SU-DHL-6 (cell line): ENCODE results near the gene RALB.

Experiments
- H2AFZ ChIP-seq: fragments of 200-600 bp; sonication (generic); 2 replicates; pipeline ENCODE4 v1.6.1; 2014; ENCODE audit warnings: low read depth, mild to moderate bottlenecking, moderate library complexity, mixed read lengths, antibody characterized with exemption, low read length; ENCODE audit not compliant: severe bottlenecking
- H3F3A ChIP-seq: fragments of 200-600 bp; shearing (Covaris generic); 2 replicates; pipeline ENCODE4 v1.6.0; 2016; ENCODE audit warnings: antibody characterized with exemption, mild to moderate bottlenecking; ENCODE audit not compliant: insufficient read depth
- H3K27ac ChIP-seq: fragments of 200-600 bp; sonication (generic); 2 replicates; pipeline ENCODE4 v1.5.1; 2016; ENCODE audit warnings: low read depth, mild to moderate bottlenecking, low read length, moderate library complexity, mixed read lengths
- H3K27me3 ChIP-seq: fragments of 200-600 bp; sonication (generic), shearing (Covaris generic); 2 replicates; pipeline ENCODE4 v1.6.0; 2014; ENCODE audit warnings: mild to moderate bottlenecking, low read length
- H3K36me3 ChIP-seq: fragments of 200-600 bp; sonication (generic); 2 replicates; pipeline ENCODE4 v1.6.1; 2014; ENCODE audit warnings: mild to moderate bottlenecking, low read length, mixed read lengths
- H3K4me2 ChIP-seq: fragments of 300-600, 200-600 bp; shearing (Covaris generic), sonication (generic); 2 replicates; pipeline ENCODE4 v1.6.0; 2014; ENCODE audit warnings: low read length, low read depth, mild to moderate bottlenecking; ENCODE audit not compliant: poor library complexity, severe bottlenecking
- H3K4me3 ChIP-seq: fragments of 200-600 bp; sonication (generic); 2 replicates; pipeline ENCODE4 v1.5.1; 2014; ENCODE audit warnings: antibody characterized with exemption, low read length, mild to moderate bottlenecking, mixed read lengths; ENCODE audit not compliant: insufficient read depth, poor library complexity, severe bottlenecking
- H3K79me2 ChIP-seq: fragments of 200-600 bp; sonication (generic); 2 replicates; pipeline ENCODE4 v1.6.1; 2014; ENCODE audit warnings: mild to moderate bottlenecking, low read length, moderate library complexity; ENCODE audit not compliant: insufficient read depth
- H3K9ac ChIP-seq: fragments of 200-600 bp; sonication (generic); 2 replicates; pipeline ENCODE4 v1.7.0; 2014; ENCODE audit warnings: mild to moderate bottlenecking, low read length
- H3K9me2 ChIP-seq: fragments of 200-600 bp; sonication (generic); replicated peaks from 2 replicates; pipeline ENCODE4 v1.6.1; 2014; ENCODE audit warnings: low read length; ENCODE audit not compliant: insufficient read depth
- H3K9me3 ChIP-seq: fragments of 200-600 bp; sonication (generic); 2 replicates; pipeline ENCODE4 v1.6.1; 2014; ENCODE audit warnings: low read length, mixed read lengths; ENCODE audit not compliant: insufficient read depth
- H4K20me1 ChIP-seq: fragments of 200-600 bp; sonication (generic); 2 replicates; pipeline ENCODE4 v1.6.1; 2014; ENCODE audit warnings: low read depth, mild to moderate bottlenecking, antibody characterized with exemption, low read length, moderate library complexity, mixed read lengths
- CTCF ChIP-seq: fragments of 200-600 bp; sonication (generic); IDR thresholded peaks from one replicate; pipeline ENCODE4 v1.5.1; 2017; ENCODE audit warnings: antibody characterized with exemption, mild to moderate bottlenecking, low read length, moderate library complexity; ENCODE audit not compliant: insufficient read depth, poor library complexity, severe bottlenecking
- EZH2phosphoT487 ChIP-seq: fragments of 200-600 bp; sonication (generic), shearing (Covaris generic); conservative IDR thresholded peaks from 2 replicates; pipeline ENCODE4 v1.6.1; 2018; ENCODE audit warnings: mild to moderate bottlenecking, antibody characterized with exemption, low read length, moderate library complexity, mixed read lengths

RALB gene

GRCh38 chr2:120332384-120332783 is 79.7 kb downstream of the RALB start:
- no peaks in the 10 kb centered on the region for H3K9me2 ChIP-seq
- no peak overlapping the region for H2AFZ ChIP-seq
- H3K9ac ChIP-seq = no peak overlapping the region
- H3K4me3 ChIP-seq = no peak overlapping the region
- H3K4me2 ChIP-seq = no peak overlapping the region
- H3K27ac ChIP-seq = no peak overlapping the region
- H3K27me3 ChIP-seq = no peaks in the 10 kb centered on the region
- H3K9me3 ChIP-seq = no peaks in the 10 kb centered on the region
- no peaks in the 10 kb centered on the region for H3K36me3 ChIP-seq
- no peaks in the 10 kb centered on the region for H3K79me2 ChIP-seq
- H3F3A ChIP-seq = no peaks in the 10 kb centered on the region
- TF ChIP-seq CTCF (no peak), EZH2phosphoT487 (no peak)
- no peaks in the 10 kb centered on the region for H4K20me1 ChIP-seq

- TF ChIP-seq CTCF (no peak), EZH2phosphoT487 (no peak)
- H4K20me1 ChIP-seq = no peaks in the 10 kb centered on the region
- no peaks in the 10 kb centered on the region for H3K9me3 ChIP-seq
- no peaks in the 10 kb centered on the region for H3K9me2 ChIP-seq
- no peaks in the 10 kb centered on the region for H3K79me2 ChIP-seq
- no peak overlapping the region for H3K9ac ChIP-seq
- no peak overlapping the region for H3K4me2 ChIP-seq
- no peaks in the 10 kb centered on the region for H3K36me3 ChIP-seq
- H3F3A ChIP-seq = no peaks in the 10 kb centered on the region
- H3K4me3 ChIP-seq = no peak overlapping the region
- no peaks in the 10 kb centered on the region for H3K27me3 ChIP-seq
- no peak overlapping the region for H2AFZ ChIP-seq
- H3K27ac ChIP-seq = no peak overlapping the region
Measured at GRCh38 chr2:120334068-120334467, 81.4 kb downstream of the RALB start.

- H3F3A ChIP-seq = no peaks in the 10 kb centered on the region
- no peaks in the 10 kb centered on the region for H3K9me2 ChIP-seq
- H3K9ac ChIP-seq = no peak overlapping the region
- no peak for TF ChIP-seq EZH2phosphoT487
- TF ChIP-seq CTCF = no peak
- H4K20me1 ChIP-seq = no peaks in the 10 kb centered on the region
- no peak overlapping the region for H3K4me2 ChIP-seq
- no peaks in the 10 kb centered on the region for H3K27me3 ChIP-seq
- H3K27ac ChIP-seq = no peak overlapping the region
- H3K79me2 ChIP-seq = no peaks in the 10 kb centered on the region
- H3K4me3 ChIP-seq = no peak overlapping the region
- H2AFZ ChIP-seq = no peak overlapping the region
- H3K9me3 ChIP-seq = no peaks in the 10 kb centered on the region
- no peaks in the 10 kb centered on the region for H3K36me3 ChIP-seq
Measured at GRCh38 chr2:120336749-120337148, 84.1 kb downstream of the RALB start.
